Stimulated activated naive CD8-positive, alpha-beta T cell treated with anti-CD3 and anti-CD28 coated beads, Interleukin-15, Interleukin-2, amounts not matched to agents 100 ng/mL and 50 ng/mL, for 24 hours (primary cell): Measurements from ENCODE around the gene AATK.
"Not testable (repeated sequence)": the region's sequence is repeated elsewhere in the genome, so short reads cannot be mapped to it uniquely, and the experiment has no call there.

Experiments
- H3K27ac Mint-ChIP-seq: one replicate; pipeline ENCODE4 v1.8.0; 2021; ENCODE audit warnings: mild to moderate bottlenecking, mixed read lengths
- H3K27me3 Mint-ChIP-seq: one replicate; pipeline ENCODE4 v1.8.0; 2021; ENCODE audit warnings: mixed read lengths
- H3K36me3 Mint-ChIP-seq: one replicate; pipeline ENCODE4 v1.8.0; 2021; ENCODE audit warnings: low read depth, mixed read lengths
- H3K4me1 Mint-ChIP-seq: one replicate; pipeline ENCODE4 v1.8.0; 2021; ENCODE audit warnings: low read depth, mixed read lengths
- H3K4me3 Mint-ChIP-seq: one replicate; pipeline ENCODE4 v1.8.0; 2021; ENCODE audit warnings: mild to moderate bottlenecking, mixed read lengths
- H3K9me3 Mint-ChIP-seq: one replicate; pipeline ENCODE4 v1.8.0; 2021; ENCODE audit warnings: mixed read lengths

The AATK gene

DNA sequence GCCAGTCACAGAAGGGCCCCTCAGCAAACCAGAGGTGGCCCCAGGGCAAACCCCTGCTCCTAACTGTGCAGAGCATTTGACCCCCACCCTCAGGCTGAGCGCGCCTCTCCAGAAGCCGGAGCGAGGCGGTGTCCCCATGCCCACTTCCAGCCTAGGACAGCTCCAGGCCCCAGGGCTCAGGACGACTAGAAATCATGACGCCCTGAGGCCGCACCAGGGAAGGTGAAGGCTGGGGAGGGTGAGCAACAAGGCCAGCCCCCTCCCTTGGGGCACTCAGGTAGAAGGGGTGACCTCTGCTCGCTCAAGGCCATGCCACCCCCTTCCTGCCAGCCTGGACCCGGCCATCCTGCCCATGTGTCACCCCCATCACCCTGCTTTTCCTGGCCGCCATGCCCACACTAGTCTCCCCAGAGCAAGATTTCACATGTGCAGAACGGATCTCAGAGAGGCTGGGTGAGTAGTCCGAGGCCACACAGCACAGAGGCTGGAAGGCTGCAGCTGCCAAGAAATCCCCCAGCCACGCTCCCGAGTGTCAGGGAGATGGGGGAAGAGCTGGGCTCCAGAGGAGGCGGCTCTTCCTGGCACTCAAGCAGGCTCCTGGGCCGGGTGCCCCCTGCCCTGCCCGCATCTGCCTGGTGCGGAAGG is 2.8 kb downstream of the AATK start:
- Mint-ChIP-seq H3K4me3 (no peak overlapping the region), H3K27ac (no peak overlapping the region), H3K36me3 (no peaks in the 10 kb centered on the region), H3K9me3 (no peaks in the 10 kb centered on the region), H3K4me1 (peaks cover 11% of the 10 kb centered on the region), H3K27me3 (peaks cover 7% of the 10 kb centered on the region)

DNA sequence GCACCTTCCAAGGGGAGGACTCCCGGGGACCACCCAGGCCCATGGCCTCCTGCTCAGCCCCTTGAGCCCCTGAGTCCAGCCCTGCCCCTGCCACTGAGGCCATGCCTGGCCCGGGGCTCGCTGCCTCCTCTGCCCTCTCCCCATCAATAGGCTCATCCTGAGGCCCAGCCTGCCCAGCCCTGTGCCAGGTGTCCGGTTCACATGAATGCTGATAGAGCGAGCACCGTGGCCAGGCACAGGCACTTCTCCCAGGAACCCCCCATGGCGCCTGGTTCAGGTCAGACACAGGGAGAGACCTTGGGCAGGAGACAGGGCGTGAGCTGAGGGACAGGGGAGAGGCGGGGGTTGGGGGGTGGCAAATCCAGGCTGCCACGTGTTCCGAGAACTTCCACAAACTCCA is 3.5 kb downstream of the AATK start:
- H3K27ac Mint-ChIP-seq, result no peak overlapping the region
- H3K4me1 Mint-ChIP-seq, result peaks cover 11% of the 10 kb centered on the region
- no peak overlapping the region for H3K4me3 Mint-ChIP-seq
- H3K27me3 Mint-ChIP-seq, result peaks cover 7% of the 10 kb centered on the region
- H3K9me3 Mint-ChIP-seq, result no peaks in the 10 kb centered on the region
- H3K36me3 Mint-ChIP-seq, result no peaks in the 10 kb centered on the region

DNA sequence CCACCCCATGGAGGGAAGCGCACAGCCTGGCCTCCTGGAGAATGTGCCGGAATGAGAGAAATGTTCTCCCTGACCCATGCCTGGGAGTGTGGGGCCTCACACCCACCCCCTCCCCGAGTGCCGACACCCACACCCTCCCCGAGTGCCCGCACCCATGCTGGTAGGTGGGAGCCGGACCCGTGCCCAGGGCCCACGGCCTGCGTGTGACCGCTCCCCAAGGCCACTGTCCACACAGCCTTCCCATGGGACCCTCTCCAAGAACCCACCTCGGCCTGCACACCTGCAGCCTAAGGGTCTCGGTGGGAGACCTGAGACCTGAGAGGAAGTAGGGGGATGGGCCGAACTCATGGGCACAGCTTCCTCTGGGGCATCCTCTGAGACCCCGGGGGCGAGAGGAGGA is 4.0 kb downstream of the AATK start:
- Mint-ChIP-seq H3K36me3 (no peaks in the 10 kb centered on the region), H3K4me1 (peaks cover 7% of the 10 kb centered on the region), H3K27me3 (peaks cover 4% of the 10 kb centered on the region), H3K4me3 (no peak overlapping the region), H3K9me3 (no peaks in the 10 kb centered on the region), H3K27ac (no peak overlapping the region)

DNA sequence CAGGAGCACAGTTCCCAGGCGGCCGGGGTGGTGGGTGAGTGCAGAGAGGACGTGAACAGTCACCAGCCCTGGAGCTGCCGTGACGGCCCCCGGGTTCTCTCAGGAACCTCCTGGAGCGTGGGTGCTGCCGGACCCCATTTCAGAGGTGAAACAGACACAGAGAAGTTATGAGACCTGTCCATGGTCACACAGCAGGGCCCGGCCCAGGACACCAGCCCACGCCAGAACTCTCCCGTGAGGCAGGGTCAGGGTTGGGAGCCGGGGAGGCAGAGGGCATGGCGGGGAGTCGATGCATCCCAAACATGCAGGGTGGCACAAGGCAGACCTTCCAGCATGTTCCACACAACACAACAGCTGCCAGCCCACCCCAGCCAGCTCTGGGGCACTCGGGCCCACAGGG is 4.5 kb downstream of the AATK start:
- peaks cover 4% of the 10 kb centered on the region for H3K27me3 Mint-ChIP-seq
- H3K27ac Mint-ChIP-seq, result no peak overlapping the region
- peaks cover 7% of the 10 kb centered on the region for H3K4me1 Mint-ChIP-seq
- H3K36me3 Mint-ChIP-seq, result no peaks in the 10 kb centered on the region
- no peak overlapping the region for H3K4me3 Mint-ChIP-seq
- no peaks in the 10 kb centered on the region for H3K9me3 Mint-ChIP-seq

DNA sequence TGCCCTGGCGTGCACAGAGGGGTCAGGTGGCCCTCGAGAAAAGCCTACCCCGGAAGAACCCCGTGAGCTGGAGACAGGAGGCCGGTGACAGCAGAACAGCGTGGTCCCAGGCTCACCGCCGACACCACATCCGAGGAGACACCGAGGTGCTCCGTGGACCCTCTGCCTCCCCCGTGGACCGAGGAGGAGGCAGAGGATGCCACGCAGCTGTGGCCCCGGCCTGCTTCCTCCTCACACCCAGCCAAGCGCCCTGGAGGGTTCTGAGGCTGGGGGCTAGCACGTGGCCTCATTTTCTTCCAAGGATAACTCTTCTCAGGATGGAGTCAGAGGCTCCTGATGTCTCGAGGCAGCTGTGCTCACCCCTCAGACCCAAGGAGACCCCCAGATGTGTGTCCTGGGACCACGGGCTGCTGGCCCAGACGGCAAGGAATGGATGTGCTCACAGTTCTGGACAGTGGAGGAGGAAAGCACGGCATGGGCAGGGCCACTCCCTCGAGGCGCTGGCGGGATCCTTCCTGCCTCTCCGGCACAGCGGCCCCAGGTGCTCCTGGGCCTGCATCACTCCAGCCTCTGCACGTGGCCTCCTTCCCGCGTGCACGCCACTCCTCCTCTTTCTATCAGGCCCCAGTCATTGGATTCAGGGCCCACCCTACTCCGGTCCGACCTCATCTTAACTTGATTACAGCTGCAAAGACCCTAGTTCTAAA is 5.1 kb downstream of the AATK start:
- H3K4me3 Mint-ChIP-seq, result no peak overlapping the region

DNA sequence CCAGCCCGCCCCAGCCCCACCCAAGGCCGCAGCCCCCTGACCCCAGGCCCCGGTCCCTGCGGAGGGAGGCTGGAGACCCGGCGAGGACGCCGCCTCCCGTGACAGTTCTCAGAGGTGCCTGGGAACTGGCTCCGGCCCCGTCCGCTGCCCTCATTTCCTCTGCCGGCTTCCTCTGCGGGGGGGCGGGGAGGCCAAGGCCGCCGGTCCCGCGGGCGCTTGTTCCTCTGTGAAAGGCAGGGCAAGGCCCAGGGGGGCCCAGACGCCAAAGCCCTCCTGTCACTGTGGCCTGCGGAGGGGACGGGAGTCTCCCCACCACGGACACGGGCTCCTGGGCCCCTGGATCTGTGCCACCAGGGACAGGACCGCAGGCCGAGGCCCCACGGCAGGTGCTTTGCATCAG is 5.7 kb downstream of the AATK start:
- Mint-ChIP-seq H3K27me3 (peaks cover 4% of the 10 kb centered on the region), H3K4me3 (no peak overlapping the region), H3K27ac (no peak overlapping the region), H3K36me3 (no peaks in the 10 kb centered on the region), H3K4me1 (peaks cover 7% of the 10 kb centered on the region), H3K9me3 (no peaks in the 10 kb centered on the region)

More for the DNA sequence above, 5.1 kb downstream of the AATK start:
- Mint-ChIP-seq H3K36me3 (no peaks in the 10 kb centered on the region), H3K27ac (no peak overlapping the region), H3K27me3 (peaks cover 4% of the 10 kb centered on the region), H3K9me3 (no peaks in the 10 kb centered on the region), H3K4me1 (peaks cover 7% of the 10 kb centered on the region)

DNA sequence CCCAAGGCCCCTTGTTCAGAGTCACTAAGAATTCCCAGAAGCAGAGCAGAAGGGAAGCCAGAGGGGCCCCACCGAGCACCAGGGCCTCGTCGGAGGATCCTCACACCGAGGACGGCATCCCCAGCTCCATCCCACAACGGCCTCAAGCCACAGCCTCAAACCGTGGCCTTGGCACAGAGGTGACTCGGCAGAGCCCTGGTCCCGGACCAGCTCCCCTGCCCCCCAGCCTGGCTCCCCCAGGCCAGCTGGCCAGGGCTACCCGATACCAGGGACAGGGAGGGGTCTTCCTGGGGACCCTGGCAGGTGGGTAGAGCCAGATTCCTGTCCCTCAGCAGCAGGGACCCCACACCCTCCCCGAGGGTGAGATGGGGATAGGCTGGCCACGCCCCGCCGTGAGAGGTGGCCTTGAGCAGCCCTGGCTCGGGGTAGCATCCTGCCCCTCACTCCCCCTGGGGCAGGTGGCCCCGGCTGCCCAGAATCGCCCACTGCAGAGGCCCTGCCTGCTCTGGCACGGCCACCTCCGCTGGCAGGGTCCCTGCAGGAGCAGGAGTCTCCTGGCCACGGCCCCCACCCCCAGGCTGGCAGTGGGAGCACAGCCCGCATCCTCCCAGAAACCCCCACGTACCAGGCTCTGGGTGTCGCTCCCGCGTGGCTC is 6.3 kb downstream of the AATK start:
- H3K27ac Mint-ChIP-seq, result no peak overlapping the region
- peaks cover 4% of the 10 kb centered on the region for H3K27me3 Mint-ChIP-seq
- peaks cover 7% of the 10 kb centered on the region for H3K4me1 Mint-ChIP-seq
- H3K36me3 Mint-ChIP-seq, result no peaks in the 10 kb centered on the region
- H3K9me3 Mint-ChIP-seq, result no peaks in the 10 kb centered on the region
- H3K4me3 Mint-ChIP-seq, result no peak overlapping the region

DNA sequence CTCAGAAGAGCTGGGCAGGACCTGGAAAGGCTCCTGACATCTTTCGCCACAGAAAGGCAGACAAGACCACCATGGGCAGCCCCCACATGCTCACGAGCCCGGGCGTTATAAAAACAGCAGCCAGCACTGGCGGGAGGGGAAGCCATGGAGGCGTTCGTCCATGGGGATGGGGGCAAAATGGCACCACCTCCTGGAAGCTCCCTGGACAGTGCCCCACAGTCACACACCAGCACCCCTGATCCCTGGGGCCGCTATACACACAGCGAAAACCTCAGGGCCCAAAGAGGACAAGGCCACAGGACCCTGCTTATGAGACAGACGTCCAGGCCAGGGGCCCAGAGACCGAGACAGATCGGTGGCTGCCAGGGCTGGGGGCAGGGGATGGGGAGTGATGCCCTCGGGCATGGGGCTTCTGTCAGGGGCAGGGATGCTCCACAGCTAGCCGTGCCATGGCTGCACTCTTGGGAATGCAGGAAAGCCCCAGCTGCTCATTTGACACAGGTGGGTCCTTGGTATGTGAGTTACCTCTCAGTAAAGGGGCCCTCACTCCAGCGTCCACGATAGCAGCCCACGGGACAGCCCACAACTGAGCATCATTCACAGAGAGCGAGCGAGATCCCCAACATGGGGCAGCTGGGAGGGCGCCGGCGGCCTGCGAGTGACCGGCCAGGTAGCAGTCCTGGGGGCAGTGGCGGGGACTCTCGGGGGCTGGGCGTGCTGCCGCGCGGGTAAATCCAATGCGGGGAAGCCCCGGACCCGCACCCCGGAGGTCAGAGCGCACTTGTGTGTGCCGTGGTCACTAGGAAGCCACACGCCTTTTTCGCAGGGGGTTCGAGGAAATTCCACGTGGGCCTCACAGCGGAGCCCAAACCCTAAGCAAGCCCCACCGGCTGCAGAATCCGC is 7.1 kb downstream of the AATK start:
- Mint-ChIP-seq H3K4me3 (no peak overlapping the region), H3K27ac (no peak overlapping the region), H3K9me3 (no peaks in the 10 kb centered on the region), H3K36me3 (no peaks in the 10 kb centered on the region), H3K4me1 (peaks cover 7% of the 10 kb centered on the region), H3K27me3 (peaks cover 4% of the 10 kb centered on the region)

DNA sequence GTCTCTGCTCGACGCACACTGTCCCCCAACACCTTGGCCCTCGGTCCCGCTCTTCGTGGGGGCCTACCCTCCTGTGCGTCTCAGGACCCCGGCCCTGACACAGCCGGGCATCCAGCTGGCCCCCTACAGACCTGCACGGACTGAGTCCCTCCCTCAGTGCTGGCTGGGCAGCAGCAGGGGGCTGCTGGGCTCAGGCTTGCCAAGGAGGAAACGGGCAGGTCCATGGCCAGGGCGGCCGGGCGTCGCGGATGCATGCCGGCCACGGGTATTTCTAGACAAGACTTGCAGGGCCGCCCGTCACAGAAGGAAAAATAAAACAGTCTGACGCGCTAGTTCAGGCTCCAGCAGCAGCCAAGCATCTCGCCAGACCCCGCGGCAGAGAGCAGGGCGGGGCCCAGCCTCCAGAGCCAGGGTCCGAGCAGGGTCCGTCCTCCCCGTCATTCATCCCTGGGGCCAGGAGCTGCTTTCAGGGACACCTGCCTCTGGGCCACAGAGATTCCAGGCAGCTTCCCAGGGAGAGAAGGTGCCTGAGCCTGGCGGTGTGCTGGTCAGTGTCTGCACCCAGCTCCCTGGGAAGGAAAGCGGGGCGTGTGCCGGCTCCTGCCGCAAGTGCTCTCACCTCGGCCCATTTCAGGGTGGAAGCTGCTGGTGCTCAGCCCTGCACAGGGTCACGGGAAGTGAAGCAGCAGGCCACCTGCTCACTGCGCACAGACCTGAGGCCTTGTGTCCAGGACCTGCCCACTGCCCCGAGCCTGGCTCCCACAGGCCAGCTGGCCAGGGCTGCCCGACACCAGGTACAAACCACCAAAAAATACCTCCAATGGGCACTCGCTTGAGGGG is 8.0 kb downstream of the AATK start:
- Mint-ChIP-seq H3K27ac (no peak overlapping the region), H3K4me1 (peaks cover 7% of the 10 kb centered on the region), H3K4me3 (no peak overlapping the region), H3K9me3 (no peaks in the 10 kb centered on the region), H3K36me3 (no peaks in the 10 kb centered on the region), H3K27me3 (peaks cover 4% of the 10 kb centered on the region)

DNA sequence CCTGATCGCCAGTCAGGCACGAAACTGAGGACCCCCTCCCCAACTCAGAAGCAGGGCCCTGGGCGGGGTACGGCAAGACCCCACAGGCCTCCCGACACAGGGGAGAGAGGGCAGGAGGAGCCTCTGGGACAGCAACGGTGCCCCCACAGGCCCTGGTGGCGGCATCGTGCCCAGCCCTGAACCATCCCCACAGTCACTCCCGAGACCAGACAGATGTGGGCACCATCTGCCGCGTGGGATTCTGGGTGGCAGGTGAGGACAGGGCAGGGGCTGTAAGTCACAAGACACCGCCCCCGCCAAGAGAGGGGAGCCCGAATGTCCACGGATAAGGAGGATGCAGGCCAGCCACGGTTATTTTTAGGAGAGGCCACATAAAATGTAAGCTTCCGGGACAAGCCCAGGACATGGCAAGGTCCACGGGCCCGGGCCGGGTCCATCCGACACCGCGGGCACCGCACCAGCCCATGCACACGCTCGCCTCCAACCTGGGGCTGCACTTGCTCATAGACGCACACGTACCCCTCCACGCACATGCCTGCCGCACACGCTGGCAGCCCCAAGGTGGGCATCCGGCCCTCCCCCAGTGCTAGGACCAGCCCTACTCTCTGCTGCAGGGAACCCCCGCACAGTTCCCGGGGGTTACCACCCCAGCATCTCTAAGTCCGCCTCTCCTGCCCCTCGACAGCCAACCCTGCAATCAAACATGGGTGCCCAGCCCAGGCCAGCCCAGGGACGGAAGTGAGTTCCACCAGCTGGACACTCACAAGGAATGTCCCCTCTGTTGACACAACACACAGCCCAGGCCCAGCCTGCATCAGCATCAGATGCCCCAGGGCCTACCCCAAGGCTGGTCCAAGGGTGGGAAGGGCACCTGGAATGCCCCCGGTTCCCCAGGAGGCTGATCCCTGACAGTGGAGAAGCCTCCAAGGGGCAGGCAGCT is 8.9 kb downstream of the AATK start:
- Mint-ChIP-seq H3K36me3 (no peaks in the 10 kb centered on the region), H3K27me3 (peaks cover 4% of the 10 kb centered on the region), H3K9me3 (no peaks in the 10 kb centered on the region), H3K27ac (no peak overlapping the region), H3K4me1 (peaks cover 7% of the 10 kb centered on the region), H3K4me3 (no peak overlapping the region)

DNA sequence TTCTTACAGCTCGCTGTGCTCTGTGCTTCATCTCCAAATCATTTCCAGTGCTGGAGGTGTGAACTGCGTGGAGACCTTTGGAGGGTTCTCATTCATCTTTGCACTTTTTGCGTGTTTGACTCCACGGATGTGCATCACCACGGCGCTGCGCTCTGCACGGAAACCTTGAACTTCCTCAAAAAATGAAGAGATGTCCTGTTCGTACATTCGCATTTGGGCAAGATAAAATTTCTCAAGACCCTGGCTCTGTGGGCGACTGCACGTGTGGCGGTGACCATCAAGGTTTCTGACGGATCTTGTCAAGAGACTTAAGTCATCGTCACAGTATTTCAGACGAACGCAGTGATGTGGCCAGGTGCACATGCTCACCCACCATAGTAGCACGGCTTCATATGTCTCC is 11.1 kb downstream of the AATK start:
- Mint-ChIP-seq H3K36me3 (no peaks in the 10 kb centered on the region), H3K4me1 (no peaks in the 10 kb centered on the region), H3K27me3 (no peaks in the 10 kb centered on the region), H3K27ac (no peak overlapping the region), H3K9me3 (no peaks in the 10 kb centered on the region), H3K4me3 (no peak overlapping the region)

DNA sequence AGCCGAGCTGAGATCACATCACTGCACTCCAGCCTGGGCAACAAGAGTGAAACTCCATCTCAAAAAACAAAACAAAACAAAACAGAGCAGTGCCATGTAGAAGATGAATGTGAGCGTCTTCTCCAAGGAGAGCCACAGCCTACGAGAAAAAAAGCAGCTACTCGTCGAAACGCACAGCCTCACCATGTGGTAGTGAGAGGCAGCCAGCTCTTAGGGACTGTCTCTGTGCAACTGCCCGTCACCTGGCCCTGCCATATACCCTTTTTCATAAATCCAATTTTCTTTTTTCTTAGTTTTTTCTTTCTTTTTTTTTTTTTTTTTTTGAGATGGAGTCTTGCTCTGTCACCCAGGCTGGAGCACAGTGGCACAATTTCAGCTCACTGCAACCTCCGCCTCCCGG is 12.0 kb downstream of the AATK start:
- not testable (repeated sequence) for H3K27ac Mint-ChIP-seq, H3K4me1 Mint-ChIP-seq, H3K4me3 Mint-ChIP-seq

DNA sequence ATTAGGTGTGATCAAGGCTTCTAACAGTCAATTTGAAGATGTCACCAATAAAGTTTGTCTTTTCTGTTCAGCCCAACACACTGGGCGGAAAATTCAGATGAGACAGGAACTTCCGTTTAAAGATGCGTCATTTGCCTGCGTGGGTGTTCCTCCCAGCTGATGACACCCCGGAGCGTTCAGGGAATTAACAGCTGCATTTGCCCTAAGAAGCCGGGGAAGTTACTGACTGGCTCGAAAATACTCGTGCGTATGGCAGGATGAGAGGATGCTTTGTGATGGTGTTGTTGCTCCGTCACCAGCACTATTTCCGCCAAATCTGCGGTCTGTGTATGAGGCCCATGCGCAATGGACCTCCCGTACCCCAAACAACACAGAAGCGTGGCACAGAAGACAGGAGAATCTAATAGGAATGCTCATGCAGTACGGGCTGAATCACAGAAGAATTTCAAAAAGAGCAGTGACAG is 12.6 kb downstream of the AATK start:
- Mint-ChIP-seq H3K27ac (no peak overlapping the region), H3K4me3 (no peak overlapping the region), H3K4me1 (no peaks in the 10 kb centered on the region), H3K27me3 (no peaks in the 10 kb centered on the region), H3K9me3 (no peaks in the 10 kb centered on the region), H3K36me3 (no peaks in the 10 kb centered on the region)

More for the DNA sequence above, 12.0 kb downstream of the AATK start:
- H3K36me3 Mint-ChIP-seq, H3K27me3 Mint-ChIP-seq, H3K9me3 Mint-ChIP-seq: not testable (repeated sequence)
